Cardiac fibroblast (primary cell): Measurements from ENCODE around the gene HOXD12.
A peak's percentile ranks its signal among the peaks of the same experiment; 100 is the strongest.

Experiments used
- DNase-seq, 2 donors: peaks; one replicate each; pipeline versions ENCODE4 v3.0.0 to v3.0.0-alpha.2; 2010; ENCODE audit warnings: low read depth in 2 of 2
- H3K4me3 ChIP-seq, 2 donors: replicated peaks in 1 of 2; 1 replicate in 1 of 2; 2 replicates in 1 of 2; pipeline ENCODE4 v1.5.1; 2011; ENCODE audit warnings: low read depth in 2 of 2, low read length in 2 of 2, mild to moderate bottlenecking in 2 of 2, moderate library complexity in 1 of 2
- CTCF ChIP-seq: IDR thresholded peaks from one replicate; pipeline ENCODE4 v1.5.1; 2011; ENCODE audit warnings: low read depth, mild to moderate bottlenecking, low read length, inconsistent platforms

HOXD12 gene

GRCh38 chr2:176128172-176128981 is 28.8 kb downstream of the HOXD12 start:
- H3K4me3 ChIP-seq: no peak overlapping the region
- TF ChIP-seq CTCF: no peak
- DNase-seq: no peak

- peak within 1 kb of the TSS in 1 of 2 donors; percentile 15 for H3K4me3 ChIP-seq
- peak in 1 of 2 donors; percentile 60 for DNase-seq
- TF ChIP-seq CTCF: no peak
These were observed 29.6 kb downstream of the HOXD12 start, which contains the start of gene HOXD8 for GRCh38 chr2:176128982-176129796. Gene HOXD8, plus strand, starts transcription at chr2:176129705. Its CDS starts 662 bp downstream, at chr2:176130367.

GRCh38 chr2:176129813-176130146 is 30.2 kb downstream of the HOXD12 start:
- no peak for DNase-seq
- TF ChIP-seq CTCF: no peak
- H3K4me3 ChIP-seq: peak overlapping the region in 1 of 2 donors; percentile 15

- DNase-seq: no peak
- H3K4me3 ChIP-seq: no peak overlapping the region
- TF ChIP-seq CTCF: no peak
These were observed 30.8 kb downstream of the HOXD12 start for GRCh38 chr2:176130147-176130956.

- no peak overlapping the region for H3K4me3 ChIP-seq
- TF ChIP-seq CTCF: no peak
- DNase-seq: no peak
These were observed 31.6 kb downstream of the HOXD12 start for GRCh38 chr2:176130957-176131847.

- no peak for DNase-seq
- no peak for TF ChIP-seq CTCF
- H3K4me3 ChIP-seq: no peak overlapping the region
These were observed 32.2 kb downstream of the HOXD12 start for GRCh38 chr2:176131848-176132158.
